ENCODE results near the gene IL1RAP.

GRCh38 chr3:190593075-190593474, 79.2 kb downstream of the IL1RAP start:
- TF ChIP-seq CTCF (IDR thresholded peaks at IDR 0.05) (no peak), POLR2AphosphoS5 (IDR thresholded peaks at IDR 0.05) (no peak), EP300 (IDR thresholded peaks at IDR 0.05) (no peak), POLR2A (IDR thresholded peaks at IDR 0.05; ENCODE audit: low read depth) (no peak)

Measured in esophagus muscularis mucosa (tissue), 4 donors.